Activated CD4-positive, alpha-beta T cell treated with anti-CD3 and anti-CD28 coated beads, Interleukin-2, amount 50 U/mL, for 16 hours (primary cell): ENCODE results near the gene SEMA4C.

ENCODE experiments used
- DNase-seq: peaks from one replicate; pipeline ENCODE4 v3.0.0-alpha.2; 2020

Gene SEMA4C

GRCh38 chr2:96879545-96880040, 9.7 kb upstream of the SEMA4C start:
- no peak for DNase-seq

GRCh38 chr2:96878796-96879544, 9.1 kb upstream of the SEMA4C start:
- no peak for DNase-seq

DNA sequence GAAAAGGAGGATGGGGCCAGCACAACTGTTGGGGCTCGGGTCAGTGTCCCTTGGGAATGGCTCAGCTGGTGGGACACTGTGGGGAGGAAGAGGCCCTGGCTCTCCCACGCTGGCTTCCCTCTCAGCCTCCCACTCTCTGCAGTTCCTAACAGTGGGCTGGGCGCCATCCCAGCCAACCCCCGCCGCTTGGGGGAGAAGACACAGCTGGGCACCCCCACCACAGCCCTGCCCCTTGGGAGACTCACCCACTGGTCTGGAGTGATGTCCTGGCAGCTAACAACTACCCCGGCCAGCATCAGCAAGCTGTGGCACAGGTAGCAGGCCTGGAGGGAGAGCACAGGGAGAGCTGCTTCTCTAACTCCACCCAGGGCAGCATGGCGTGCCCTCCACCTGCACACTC, 8.3 kb upstream of the SEMA4C start:
- no peak for DNase-seq

GRCh38 chr2:96877631-96878092, 7.8 kb upstream of the SEMA4C start:
- DNase-seq = no peak

DNA sequence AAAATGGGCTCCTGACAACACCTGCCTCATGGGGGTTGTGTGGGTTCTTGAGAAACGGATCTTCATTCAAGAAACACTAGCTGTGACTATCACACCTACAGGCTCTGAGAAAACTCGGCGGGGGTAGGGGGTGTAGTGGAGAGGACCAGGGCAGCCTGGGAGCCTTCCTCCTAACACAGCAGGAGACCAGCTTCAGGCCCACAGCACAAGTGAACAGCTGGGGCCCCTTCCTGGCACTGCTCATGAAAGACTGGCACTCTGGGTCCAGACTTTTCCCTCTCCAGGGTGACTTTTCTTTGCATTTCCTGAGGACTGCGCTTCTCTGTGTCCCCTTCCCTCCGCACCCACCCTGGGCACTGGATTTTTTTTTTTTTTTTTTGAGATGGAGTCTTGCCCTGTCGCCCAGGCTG, 7.2 kb upstream of the SEMA4C start:
- no peak for DNase-seq

DNA sequence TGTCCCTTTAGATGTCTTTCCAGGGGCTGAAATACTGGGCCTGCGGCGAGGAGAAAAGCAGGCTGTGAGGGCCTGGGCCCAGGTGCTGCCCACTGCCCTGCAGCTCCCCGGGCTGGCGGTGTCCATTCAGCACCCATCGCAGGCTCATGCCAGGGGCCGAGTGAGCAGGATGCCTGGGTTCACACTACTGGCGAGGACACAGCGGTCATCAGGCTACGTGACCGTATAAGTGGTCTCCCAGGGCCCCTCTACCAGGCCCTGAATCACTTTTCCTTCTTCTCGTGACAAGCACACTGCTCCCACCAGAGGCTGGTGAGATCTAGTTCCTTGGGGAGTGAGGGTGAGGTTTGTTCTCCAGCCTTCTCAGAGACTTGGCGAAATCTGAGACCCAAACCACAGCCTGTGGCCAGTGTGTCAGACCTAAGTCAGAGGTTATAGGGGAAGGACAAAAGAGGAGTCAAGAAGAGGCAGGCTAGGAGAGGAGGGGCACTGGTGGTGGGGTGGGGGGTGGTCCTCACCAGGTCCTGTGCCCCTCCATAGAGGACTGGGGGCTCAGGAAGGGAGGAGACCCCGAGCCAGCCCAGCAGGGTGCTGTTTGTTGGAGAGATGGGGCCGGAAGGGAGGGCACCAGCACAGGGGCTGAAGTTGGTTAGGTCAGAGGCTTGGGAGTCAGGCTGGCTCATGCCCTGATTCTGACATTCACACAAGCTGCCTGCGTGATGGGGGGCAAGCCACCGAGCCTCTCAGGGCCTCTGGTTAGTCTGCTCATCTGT, 6.6 kb upstream of the SEMA4C start:
- no peak for DNase-seq

GRCh38 chr2:96875498-96876268, 5.8 kb upstream of the SEMA4C start:
- DNase-seq = no peak

DNA sequence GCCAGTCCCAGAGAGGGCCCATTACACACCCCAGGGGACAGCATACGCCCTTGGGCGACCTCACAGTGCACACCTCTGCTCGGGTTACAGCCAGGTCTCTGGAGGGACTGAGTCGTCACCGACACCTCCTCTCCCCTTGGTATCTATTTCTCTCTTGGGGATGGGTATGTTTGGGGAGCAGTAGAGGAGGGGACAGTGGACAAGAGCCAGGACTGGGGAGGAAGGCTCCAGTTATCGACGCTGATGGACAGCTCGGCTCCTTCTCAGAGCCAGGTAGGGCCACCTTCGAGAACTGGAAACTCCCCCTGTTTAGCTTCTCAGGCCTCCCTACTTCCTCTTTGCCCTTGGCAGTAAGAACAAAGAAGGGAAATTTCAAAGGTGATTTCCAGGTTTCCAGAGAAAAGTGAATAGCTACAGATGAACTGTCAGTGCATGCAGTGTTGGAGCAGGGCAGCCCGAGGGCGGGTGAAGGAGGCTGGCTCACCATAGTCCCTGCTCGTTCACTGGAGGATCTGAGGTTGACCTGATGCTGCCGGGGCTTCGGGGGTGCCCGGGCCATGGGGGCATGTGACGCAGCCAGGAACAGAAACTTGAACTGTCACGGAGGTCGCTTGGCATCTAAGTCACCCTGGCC, 4.4 kb upstream of the SEMA4C start:
- no peak for DNase-seq

- DNase-seq = no peak
Observed at GRCh38 chr2:96873651-96874096, 3.8 kb upstream of the SEMA4C start.

DNA sequence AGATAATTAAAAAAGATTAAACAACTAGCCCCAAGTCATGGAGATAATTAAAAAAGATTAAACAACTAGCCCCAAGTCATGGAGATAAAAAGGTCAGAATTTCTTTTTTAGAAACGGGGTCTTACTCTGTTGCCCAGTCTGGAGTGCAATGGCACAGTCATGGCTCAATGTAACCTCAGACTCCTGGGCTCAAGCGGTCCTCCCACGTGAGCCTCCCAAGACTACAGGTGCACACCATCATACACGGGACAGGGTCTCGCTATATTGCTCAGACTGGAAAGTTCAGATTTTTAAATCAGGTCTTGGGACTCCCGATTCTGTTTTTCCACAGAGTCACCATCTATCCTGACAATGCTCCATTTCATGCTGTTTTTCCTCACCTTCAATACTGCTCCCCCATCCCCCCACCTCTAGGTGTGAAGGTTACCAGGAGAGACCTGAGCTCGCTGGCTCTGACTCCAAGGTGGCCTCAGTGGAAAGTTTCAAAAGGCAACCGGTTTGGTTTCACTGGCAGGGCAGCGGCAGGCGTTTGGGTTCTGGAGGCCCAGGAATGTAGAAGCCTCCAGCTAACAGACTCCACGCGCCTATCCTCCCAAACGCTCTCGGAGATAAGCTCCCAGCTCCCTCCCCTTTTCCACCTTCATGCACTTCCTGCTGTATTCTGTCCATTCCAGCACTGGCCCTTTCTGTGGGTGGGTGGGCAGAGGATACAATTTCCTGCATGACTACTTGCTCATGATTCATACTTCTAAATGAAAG, 2.9 kb upstream of the SEMA4C start:
- no peak for DNase-seq

DNA sequence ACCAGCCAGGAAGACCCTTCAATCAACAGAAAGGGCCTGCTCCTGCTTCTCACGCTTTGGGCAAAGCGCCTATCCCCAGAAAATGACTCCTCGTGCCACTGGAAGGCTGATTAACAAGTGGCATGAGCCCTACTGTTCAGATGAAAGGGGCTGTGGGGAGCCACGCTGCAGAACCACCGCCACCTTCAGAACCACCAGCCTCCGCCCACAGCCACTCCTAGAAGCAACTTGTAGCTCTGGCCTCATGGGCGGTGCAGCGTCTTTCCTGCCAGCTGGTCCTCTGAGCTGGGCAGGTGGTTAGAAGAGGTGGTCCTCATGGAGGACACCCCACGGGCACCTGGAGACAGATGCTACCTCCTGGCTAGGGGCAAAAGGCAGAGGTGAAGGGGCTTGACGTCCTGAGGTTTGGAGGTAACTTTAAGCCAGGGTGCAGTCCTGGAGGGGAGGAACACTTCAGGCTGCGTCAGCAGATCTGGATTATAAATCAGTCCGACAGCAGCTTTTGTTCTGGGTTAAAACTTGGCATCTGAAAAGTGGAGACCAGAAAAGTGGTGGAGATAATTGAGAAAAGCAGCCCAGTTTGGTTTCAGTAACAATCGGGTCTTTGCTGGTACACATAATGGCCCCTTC, 861 bp upstream of the SEMA4C start:
- no peak for DNase-seq

DNA sequence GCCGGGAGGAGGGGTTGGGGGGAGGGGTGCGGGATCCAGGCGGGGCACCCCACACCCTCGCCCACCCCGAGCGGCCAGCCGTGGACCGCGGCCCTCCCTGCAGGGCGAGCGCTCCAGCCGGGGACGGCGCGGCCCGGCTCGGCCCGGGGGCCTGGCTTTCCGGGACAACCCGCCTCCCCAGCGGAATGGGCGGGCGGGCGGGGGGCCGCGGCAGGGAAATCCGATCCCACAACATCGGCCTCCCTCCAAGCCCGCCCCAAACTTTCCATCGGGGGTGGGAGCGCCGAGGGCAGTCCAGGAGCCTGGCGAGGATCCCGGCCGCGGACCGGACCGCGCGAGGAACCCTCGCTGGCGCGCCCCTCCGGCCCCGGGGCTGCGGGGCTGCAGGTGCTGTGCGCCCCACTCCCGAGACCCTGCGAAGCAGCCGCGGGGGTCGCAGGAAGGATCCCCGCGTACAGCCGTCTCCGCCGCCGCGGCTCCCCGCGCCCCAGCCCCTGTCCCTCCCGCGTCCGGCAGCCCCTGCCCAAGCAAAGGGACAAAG, 529 bp downstream of the SEMA4C start:
- DNase-seq = no peak

GRCh38 chr2:96868555-96869280, 1.2 kb downstream of the SEMA4C start:
- peak; percentile 69 for DNase-seq

DNA sequence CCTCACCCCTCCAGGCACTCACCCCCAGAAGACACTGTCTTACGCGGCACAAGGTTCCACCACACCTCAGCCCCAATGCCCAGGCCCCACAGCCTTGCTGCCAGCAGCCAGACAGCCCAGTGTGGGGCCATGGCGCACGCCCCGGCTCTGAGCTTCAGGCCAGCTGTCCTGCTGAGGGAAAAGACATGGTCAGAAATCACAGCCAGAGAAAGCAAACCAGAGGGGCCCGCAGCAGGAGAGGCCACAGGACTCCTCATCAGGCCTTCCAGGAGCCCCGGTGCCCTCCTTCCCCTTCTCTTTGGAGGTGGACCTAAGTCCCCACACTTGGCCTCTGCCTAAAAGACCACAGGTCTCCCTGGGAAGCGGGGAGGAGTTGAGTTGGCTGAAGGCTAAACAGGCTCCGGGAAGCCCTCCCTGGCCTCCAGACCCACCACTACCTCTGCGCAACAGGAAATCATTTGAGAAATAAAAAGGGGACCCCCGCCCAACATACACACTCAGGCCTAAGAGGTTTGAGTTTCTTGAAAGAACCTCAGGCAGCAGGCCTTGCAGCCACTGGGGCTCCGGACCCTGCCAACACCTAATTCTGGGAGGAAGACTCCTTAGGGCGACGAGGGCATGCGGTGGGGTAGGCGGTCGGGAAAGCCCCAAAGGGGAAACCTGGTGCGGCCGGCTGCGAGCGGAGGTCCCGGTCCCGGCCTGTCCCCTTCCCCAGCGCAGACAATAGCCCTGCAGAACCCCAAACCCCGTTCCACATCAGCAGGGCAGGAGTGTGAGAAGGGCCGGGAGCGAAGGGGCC, 1.9 kb downstream of the SEMA4C start:
- no peak for DNase-seq

DNA sequence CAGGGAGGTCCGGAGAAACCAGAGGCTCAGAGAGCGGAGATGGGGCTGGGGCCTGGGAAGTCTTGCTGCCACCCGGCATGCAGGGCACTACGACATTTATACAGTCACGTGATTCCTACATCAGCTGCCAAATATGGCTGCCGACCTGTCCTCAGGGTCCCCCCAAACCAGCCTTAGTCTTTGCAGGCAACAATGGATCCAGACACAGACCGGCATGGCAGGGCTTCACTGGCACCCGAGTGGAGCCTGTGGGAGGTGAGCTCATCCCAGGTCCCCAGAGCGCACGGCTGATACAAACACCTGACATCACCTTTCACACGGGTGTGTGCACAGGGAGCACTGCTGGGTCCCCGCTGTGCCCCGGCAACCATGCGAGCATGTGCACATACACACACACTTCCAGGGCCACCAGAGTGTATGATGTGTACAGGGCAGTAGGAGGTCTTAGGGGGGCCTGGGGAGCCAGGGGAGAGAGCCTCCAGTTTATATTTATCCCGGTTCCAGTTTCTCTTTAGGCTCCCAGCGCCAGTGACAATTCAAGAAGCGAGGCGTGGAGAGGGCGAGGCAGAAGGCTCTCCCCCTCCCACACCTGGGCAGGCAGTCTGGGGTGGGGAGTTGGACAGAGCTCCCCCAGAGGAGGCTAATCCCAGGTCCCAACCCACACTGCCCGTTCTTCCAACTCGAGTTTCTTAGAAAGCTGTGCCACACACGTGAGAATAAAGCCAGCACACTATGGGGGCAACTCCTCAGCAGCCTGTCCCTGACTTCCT, 2.7 kb downstream of the SEMA4C start:
- no peak for DNase-seq

DNA sequence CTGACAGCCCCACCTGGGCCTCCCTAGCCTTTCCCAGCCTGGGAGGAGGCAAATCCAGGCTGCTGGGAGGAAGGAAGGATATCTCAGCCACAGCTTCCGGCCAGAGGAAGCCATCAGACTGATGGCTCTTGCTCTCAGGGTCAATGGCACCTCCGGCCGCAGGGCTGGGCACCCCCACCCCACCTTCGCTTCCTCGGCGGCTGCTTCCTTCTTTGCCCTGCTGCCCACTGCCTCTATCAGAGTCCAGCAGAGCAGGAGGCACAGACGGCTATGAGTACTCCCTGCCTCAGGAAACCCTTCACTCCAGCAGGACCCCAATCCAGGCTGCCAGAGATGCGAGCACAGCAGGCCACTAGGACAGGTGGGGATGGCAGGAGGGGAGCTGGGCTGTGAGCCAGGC, 3.3 kb downstream of the SEMA4C start:
- no peak for DNase-seq

- no peak for DNase-seq
Observed at GRCh38 chr2:96866149-96866548, 3.7 kb downstream of the SEMA4C start.

DNA sequence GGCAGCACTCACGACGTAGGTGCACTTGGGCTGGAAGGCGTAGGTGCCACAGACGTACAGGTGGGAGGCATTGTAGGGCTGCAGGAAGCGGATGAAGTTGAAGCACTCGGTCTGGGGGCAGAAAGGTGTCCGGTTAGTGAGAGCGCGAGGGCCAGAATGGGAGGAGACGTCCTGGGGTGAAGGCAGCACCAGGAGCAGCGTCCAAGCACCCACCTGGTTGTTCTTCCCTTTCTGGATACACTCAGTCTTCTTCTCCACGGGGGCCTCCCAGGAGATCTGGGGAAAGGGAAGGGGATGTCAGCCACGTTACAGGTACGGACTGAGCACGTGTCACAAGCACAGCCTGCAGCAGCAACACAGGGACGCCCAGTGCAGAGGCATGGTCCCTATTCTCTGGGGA, 4.2 kb downstream of the SEMA4C start:
- DNase-seq = no peak
